Measurements from ENCODE around the gene MACROD2. TPM values are rescaled to one million over a fixed set of nuclear protein-coding genes. Genes with fewer than 3 reads are reported as not detected.

Gene MACROD2
- total RNA-seq, 1 experiment from 2014 or later: 1.6 TPM

DNA sequence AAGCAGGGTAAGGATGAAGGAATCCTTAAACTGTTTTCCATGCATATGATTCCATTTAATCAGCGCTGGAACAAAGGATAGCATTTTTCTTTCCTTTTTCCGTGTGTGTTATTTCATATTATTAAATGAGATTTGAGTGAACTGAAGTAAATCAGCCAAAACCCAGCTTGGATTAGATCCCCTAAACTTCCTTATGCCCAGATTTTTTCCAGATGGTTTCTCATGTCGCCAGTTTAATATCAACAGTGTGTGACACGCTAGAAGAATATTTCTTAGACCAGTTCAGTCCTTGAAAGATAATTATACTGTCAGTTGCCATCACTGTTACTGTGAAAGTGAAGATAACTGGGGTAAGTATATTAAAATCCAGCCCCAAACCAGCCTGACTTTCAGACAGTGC lies 1568.5 kb downstream of the MACROD2 start:
- Histone ChIP-seq H3K79me1 (ENCODE audit: insufficient read depth, low read depth, low read length, poor library complexity, severe bottlenecking) (no peaks in the 10 kb centered on the region), H4K5ac (ENCODE audit: insufficient read length, low read depth, low read length) (no peak overlapping the region), H2BK12ac (ENCODE audit: insufficient read length, low read depth, low read length) (no peak overlapping the region), H2BK5ac (ENCODE audit: insufficient read length, low read length) (no peak overlapping the region), H3K27ac (ENCODE audit: insufficient read length, low read depth, low read length) (no peak overlapping the region), H2BK120ac (ENCODE audit: low read depth, low read length, poor library complexity, severe bottlenecking) (no peak overlapping the region), H2AFZ (ENCODE audit: low read length) (no peak overlapping the region), H3T11ph (ENCODE audit: low read length) (no peak overlapping the region), H3K18ac (ENCODE audit: insufficient read length, low read depth, low read length) (no peak overlapping the region), H3K9ac (ENCODE audit: extremely low read depth, insufficient read length, low read length) (no peak overlapping the region), H3K23me2 (ENCODE audit: insufficient read length, low read depth, low read length, poor library complexity, severe bottlenecking) (no peaks in the 10 kb centered on the region), H3K9me3 (ENCODE audit: control insufficient read depth, low read depth, low read length) (no peaks in the 10 kb centered on the region), H3K4me2 (ENCODE audit: insufficient read depth, insufficient read length, low read length) (no peak overlapping the region), H3K14ac (ENCODE audit: insufficient read depth, low read length) (no peak overlapping the region), H2BK20ac (ENCODE audit: low read depth, low read length, poor library complexity, severe bottlenecking) (no peak overlapping the region), H3K56ac (ENCODE audit: insufficient read length, low read depth, low read length) (no peak overlapping the region), H3K23ac (ENCODE audit: insufficient read length, low read depth, low read length) (no peak overlapping the region), H4K8ac (replicated peaks; ENCODE audit: insufficient read length, low read depth, low read length) (no peak overlapping the region), H4K91ac (ENCODE audit: insufficient read length, low read depth, low read length) (no peak overlapping the region), H3K79me2 (ENCODE audit: insufficient read depth, low read length) (no peaks in the 10 kb centered on the region), H2BK15ac (ENCODE audit: low read depth, low read length) (no peak overlapping the region), H3K27me3 (ENCODE audit: insufficient read depth, low read length) (no peaks in the 10 kb centered on the region), H3K4ac (ENCODE audit: low read depth, low read length) (no peak overlapping the region), H4K20me1 (ENCODE audit: control insufficient read depth, insufficient read depth, insufficient read length) (no peaks in the 10 kb centered on the region), H2AK5ac (ENCODE audit: insufficient read length, low read length) (no peak overlapping the region), H3K4me1 (ENCODE audit: insufficient read depth, low read length) (peaks cover 6% of the 10 kb centered on the region; the same call in 1 of the 2 replicates)
- Mint-ChIP-seq H3K4me1 (peaks cover 44 to 48% of the 10 kb centered on the region in 2 experiments), H3K36me3 (ENCODE audit: insufficient read depth in 1 of 3, low read depth in 3 of 3) (peaks cover 0 to 10% (median 7%) of the 10 kb centered on the region in 3 experiments; a peak in 4 of 7 replicates), H3K27ac (no peak overlapping the region), H3K27me3 (ENCODE audit: low read depth) (peaks cover 7% of the 10 kb centered on the region), H3K9me3 (peaks cover 3 to 6% of the 10 kb centered on the region in 2 experiments; a peak in 3 of 5 replicates), H3K4me3 (no peak overlapping the region)
- WGBS (ENCODE audit: extremely low coverage, insufficient read length, low lambda C conversion rate): no CpG with 5 or more reads among the region's 4 CpGs
- TF ChIP-seq, protein P1, sequence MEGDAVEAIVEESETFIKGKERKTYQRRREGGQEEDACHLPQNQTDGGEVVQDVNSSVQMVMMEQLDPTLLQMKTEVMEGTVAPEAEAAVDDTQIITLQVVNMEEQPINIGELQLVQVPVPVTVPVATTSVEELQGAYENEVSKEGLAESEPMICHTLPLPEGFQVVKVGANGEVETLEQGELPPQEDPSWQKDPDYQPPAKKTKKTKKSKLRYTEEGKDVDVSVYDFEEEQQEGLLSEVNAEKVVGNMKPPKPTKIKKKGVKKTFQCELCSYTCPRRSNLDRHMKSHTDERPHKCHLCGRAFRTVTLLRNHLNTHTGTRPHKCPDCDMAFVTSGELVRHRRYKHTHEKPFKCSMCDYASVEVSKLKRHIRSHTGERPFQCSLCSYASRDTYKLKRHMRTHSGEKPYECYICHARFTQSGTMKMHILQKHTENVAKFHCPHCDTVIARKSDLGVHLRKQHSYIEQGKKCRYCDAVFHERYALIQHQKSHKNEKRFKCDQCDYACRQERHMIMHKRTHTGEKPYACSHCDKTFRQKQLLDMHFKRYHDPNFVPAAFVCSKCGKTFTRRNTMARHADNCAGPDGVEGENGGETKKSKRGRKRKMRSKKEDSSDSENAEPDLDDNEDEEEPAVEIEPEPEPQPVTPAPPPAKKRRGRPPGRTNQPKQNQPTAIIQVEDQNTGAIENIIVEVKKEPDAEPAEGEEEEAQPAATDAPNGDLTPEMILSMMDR (conservative IDR thresholded peaks at IDR 0.05): no peak
- no peak for DNase-seq

All from H9 (cell line).